GM12874 (cell line): ENCODE data around the gene KIF20B.

Source experiments
- TF ChIP-seq, protein P1 (sequence below): IDR thresholded peaks from 2 replicates; pipeline ENCODE4 v1.5.1; 2011; ENCODE audit warnings: low read depth, mild to moderate bottlenecking, control low read depth, low read length, moderate library complexity; ENCODE audit not compliant: insufficient read depth

Gene KIF20B

DNA sequence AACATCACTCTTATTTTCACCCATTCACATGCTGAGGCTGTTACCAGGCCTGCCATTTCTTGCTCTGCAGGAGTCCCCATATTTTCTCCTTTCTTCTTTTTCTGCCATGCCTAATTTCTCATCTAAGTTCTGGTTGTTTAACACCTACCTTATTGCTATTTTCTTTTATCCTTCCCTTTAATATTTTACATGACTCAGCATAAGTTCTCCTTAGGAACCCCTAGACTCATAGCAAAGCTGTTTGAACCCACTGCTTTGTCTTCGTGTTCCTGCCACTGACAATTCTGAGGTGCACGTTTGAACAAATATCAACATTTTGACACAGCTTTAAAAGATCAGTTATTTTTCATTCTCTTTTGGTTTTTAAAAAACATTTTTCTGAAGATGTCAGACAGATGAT lies 98.2 kb downstream of the KIF20B start:
- TF ChIP-seq, protein P1, sequence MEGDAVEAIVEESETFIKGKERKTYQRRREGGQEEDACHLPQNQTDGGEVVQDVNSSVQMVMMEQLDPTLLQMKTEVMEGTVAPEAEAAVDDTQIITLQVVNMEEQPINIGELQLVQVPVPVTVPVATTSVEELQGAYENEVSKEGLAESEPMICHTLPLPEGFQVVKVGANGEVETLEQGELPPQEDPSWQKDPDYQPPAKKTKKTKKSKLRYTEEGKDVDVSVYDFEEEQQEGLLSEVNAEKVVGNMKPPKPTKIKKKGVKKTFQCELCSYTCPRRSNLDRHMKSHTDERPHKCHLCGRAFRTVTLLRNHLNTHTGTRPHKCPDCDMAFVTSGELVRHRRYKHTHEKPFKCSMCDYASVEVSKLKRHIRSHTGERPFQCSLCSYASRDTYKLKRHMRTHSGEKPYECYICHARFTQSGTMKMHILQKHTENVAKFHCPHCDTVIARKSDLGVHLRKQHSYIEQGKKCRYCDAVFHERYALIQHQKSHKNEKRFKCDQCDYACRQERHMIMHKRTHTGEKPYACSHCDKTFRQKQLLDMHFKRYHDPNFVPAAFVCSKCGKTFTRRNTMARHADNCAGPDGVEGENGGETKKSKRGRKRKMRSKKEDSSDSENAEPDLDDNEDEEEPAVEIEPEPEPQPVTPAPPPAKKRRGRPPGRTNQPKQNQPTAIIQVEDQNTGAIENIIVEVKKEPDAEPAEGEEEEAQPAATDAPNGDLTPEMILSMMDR, result no peak

DNA sequence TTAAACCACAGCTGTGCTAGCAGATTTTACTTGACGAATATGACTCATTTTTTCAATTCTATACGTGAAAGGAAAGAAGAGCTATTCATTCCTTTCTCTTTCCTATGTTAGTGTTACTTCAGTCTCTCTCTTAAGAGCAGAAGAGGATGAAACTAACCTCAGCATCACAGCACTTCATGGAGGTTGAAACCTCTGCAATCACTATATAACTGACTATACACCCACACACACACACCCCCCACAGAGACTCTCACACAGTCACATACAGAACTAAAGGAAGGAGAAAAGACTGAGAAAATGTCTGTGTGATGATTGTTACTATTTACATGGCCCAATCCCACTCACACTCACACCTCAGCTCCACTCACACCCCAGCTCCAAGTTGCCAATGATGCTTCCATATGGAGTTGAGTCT lies 104.2 kb downstream of the KIF20B start:
- TF ChIP-seq, protein P1, result no peak

DNA sequence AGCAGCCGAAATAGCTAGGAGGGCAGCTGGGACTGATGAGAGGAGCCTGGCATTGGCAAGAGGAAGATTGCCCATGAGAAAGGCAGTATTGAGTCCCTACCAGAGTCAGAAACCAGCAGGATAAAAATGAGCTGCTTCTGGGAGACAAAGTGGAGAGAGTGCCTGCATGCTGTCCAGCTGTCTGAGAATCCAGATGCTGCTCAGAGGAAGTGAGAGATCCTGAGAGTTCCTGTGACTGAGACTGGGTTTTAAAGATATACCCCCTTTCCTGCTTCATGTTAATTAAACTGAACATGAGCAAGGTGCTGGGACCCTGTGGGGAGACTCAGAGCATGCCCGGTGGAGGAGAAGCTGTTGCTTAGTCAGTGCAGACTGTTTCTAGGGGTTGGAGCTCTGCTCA lies 107.5 kb downstream of the KIF20B start:
- TF ChIP-seq, protein P1, result no peak

DNA sequence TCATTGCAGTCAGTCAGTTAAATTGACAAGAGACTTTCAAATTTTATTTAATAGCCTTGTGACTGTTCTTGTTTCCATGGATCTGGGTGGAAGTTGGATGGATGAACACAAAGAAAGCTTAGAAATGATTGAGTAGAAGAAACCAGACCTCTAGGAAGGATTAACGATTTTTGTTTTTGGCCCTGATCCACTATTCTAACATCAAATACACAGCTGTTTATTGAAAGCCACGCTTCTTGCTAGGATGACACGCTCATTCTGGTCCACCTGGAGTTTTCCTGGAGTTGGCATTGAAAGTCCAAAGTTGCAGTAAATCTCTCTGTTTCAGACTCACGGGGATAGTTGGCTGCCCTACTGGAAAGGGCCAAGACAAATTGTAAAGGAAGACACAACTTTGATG lies 108.4 kb downstream of the KIF20B start:
- TF ChIP-seq, protein P1, result no peak

DNA sequence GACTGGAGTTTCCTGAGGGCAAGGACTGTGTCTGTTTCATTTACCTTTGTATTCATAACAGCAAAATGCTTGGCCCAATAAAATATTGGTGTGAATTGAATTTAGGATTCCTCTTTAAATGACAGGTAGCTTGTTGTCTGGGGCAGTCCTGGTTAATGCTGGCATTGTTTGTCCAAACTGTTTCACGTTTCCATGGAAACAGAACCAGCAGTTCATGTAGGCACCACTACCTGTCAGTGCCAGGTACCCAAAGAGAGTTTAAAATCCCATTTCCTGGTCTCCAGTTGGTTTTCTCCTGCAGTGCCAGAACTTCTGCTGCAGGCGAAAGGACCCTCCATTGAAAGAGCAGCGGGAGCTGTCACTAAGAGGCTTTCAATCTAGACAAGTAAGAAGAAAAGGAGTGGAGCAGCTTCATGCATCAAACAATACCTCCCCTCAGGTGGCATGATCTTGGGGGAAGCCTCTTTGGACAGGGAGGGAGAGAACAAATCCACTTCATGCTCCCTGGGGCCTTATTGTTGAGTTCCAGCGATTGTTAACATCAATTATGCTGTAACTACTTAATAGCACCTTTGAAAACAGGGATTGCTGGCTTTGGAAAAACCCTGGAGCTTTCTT lies 109.6 kb downstream of the KIF20B start:
- TF ChIP-seq, protein P1, result no peak

DNA sequence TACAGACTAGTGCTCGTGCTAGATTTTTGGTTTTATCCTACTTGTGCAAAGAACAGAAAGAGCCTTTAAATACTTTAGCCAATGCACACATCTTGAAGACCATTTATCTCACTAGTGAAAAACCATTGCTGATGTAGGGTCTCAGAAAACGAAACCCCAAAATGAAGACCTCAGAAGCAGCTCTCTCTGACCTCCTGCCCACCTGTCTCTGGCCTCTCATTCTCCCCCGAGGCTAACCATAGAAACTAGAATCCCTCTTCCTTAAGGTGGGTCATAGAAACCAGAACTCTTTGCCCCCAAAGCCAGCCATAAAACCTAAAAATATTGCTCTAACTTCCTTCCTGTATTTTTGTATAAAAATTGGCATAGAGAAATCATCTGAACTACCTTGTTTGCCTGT lies 112.2 kb downstream of the KIF20B start:
- TF ChIP-seq, protein P1, result no peak

DNA sequence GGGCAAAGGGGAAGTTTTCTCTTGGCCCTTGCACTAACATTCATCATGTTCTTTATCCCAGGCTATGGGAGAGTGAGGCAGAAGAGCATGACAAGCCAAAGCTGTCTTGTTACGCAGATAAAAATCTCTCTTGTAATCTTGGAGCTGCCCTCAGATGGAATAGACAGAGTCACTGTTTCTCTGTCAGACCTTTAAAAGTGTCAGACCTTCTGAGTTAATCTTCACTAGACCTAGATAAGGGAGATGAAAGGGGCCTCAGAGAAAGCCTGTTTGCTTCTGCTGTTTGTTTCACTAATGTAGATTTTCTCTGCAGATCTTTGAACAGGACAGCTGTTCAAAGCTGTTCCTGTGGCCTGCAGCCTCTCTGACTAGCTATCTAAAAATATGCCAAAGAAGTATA lies 112.9 kb downstream of the KIF20B start:
- TF ChIP-seq, protein P1, result no peak
